DOHH2 (cell line): ENCODE measurements around the gene RETREG1.

Experiments used
- H3F3A ChIP-seq: fragments of 200-600 bp; sonication (generic), shearing (Covaris generic); 2 replicates; pipeline ENCODE4 v1.6.0; 2016; ENCODE audit warnings: antibody characterized with exemption, mild to moderate bottlenecking; ENCODE audit not compliant: control insufficient read depth, insufficient read depth
- H3K27ac ChIP-seq: fragments of 200-600 bp; sonication (generic); 2 replicates; pipeline ENCODE4 v1.5.1; 2014; ENCODE audit warnings: low read depth, mild to moderate bottlenecking, low read length, moderate library complexity
- H3K27me3 ChIP-seq: fragments of 200-600 bp; sonication (generic); 2 replicates; pipeline ENCODE4 v1.6.1; 2014; ENCODE audit warnings: mild to moderate bottlenecking, low read length, mixed read lengths; ENCODE audit not compliant: control insufficient read depth
- H3K36me3 ChIP-seq: fragments of 200-600 bp; sonication (generic); 2 replicates; pipeline ENCODE4 v1.6.1; 2014; ENCODE audit warnings: mild to moderate bottlenecking, low read length, moderate library complexity, mixed read lengths; ENCODE audit not compliant: control insufficient read depth
- H3K4me1 ChIP-seq: fragments of 200-600 bp; sonication (generic); 2 replicates; pipeline ENCODE4 v1.6.1; 2014; ENCODE audit warnings: mild to moderate bottlenecking, low read length, mixed read lengths; ENCODE audit not compliant: control insufficient read depth
- H3K4me2 ChIP-seq: fragments of 200-600 bp; sonication (generic); 2 replicates; pipeline ENCODE4 v1.6.0; 2014; ENCODE audit warnings: mild to moderate bottlenecking, low read length, moderate library complexity
- H3K4me3 ChIP-seq: fragments of 200-600 bp; sonication (generic); 2 replicates; pipeline ENCODE4 v1.5.1; 2014; ENCODE audit warnings: mild to moderate bottlenecking, low read length, mixed read lengths
- H3K79me2 ChIP-seq: fragments of 200-600 bp; sonication (generic); 2 replicates; pipeline ENCODE4 v1.6.1; 2014; ENCODE audit warnings: mild to moderate bottlenecking, low read length, mixed read lengths; ENCODE audit not compliant: control insufficient read depth
- H3K9me2 ChIP-seq: fragments of 200-600 bp; sonication (generic); replicated peaks from 2 replicates; pipeline ENCODE4 v1.6.1; 2014; ENCODE audit warnings: mild to moderate bottlenecking, low read length, mixed read lengths; ENCODE audit not compliant: control insufficient read depth
- H3K9me3 ChIP-seq: fragments of 200-600 bp; sonication (generic); 2 replicates; pipeline ENCODE4 v1.6.1; 2014; ENCODE audit warnings: antibody characterized with exemption, low read length, mixed read lengths; ENCODE audit not compliant: control insufficient read depth, insufficient read depth
- H4K20me1 ChIP-seq: fragments of 200-600 bp; sonication (generic); 2 replicates; pipeline ENCODE4 v1.6.0; 2014; ENCODE audit warnings: low read depth, mild to moderate bottlenecking, antibody characterized with exemption, low read length, moderate library complexity; ENCODE audit not compliant: control insufficient read depth, insufficient read depth
- CTCF ChIP-seq: fragments of 200-600 bp; sonication (generic); IDR thresholded peaks from one replicate; pipeline ENCODE4 v1.5.1; 2014; ENCODE audit warnings: antibody characterized with exemption, mild to moderate bottlenecking, low read depth, low read length; ENCODE audit not compliant: poor library complexity, severe bottlenecking
- EZH2phosphoT487 ChIP-seq: fragments of 200-600 bp; sonication (generic); IDR thresholded peaks from 2 replicates; pipeline ENCODE4 v1.6.1; 2017; ENCODE audit warnings: borderline replicate concordance, mild to moderate bottlenecking, antibody characterized with exemption, low read length, moderate library complexity, mixed read lengths

The RETREG1 gene

GRCh38 chr5:16525651-16526050 is 91.1 kb downstream of the RETREG1 start:
- H3K79me2 ChIP-seq, result no peaks in the 10 kb centered on the region
- H3K27me3 ChIP-seq, result peaks cover 10% of the 10 kb centered on the region
- H4K20me1 ChIP-seq, result no peaks in the 10 kb centered on the region
- H3K4me1 ChIP-seq, result no peaks in the 10 kb centered on the region
- H3K4me3 ChIP-seq, result no peak overlapping the region
- H3K9me2 ChIP-seq, result no peaks in the 10 kb centered on the region
- H3K4me2 ChIP-seq, result no peak overlapping the region
- TF ChIP-seq EZH2phosphoT487, result no peak
- no peak for TF ChIP-seq CTCF
- H3K36me3 ChIP-seq, result no peaks in the 10 kb centered on the region
- H3F3A ChIP-seq, result no peaks in the 10 kb centered on the region
- H3K9me3 ChIP-seq, result no peaks in the 10 kb centered on the region
- no peak overlapping the region for H3K27ac ChIP-seq

- Histone ChIP-seq H3F3A (no peaks in the 10 kb centered on the region), H3K36me3 (no peaks in the 10 kb centered on the region), H4K20me1 (no peaks in the 10 kb centered on the region), H3K27me3 (peaks cover 10% of the 10 kb centered on the region), H3K4me1 (no peaks in the 10 kb centered on the region), H3K79me2 (no peaks in the 10 kb centered on the region), H3K4me3 (no peak overlapping the region), H3K27ac (no peak overlapping the region), H3K9me3 (no peaks in the 10 kb centered on the region), H3K4me2 (no peak overlapping the region), H3K9me2 (no peaks in the 10 kb centered on the region)
- TF ChIP-seq EZH2phosphoT487 (no peak), CTCF (no peak)
These were observed 92.5 kb downstream of the RETREG1 start for GRCh38 chr5:16524286-16524685.

GRCh38 chr5:16521521-16522483 is 95.0 kb downstream of the RETREG1 start:
- no peak overlapping the region for H3K4me2 ChIP-seq
- no peaks in the 10 kb centered on the region for H3K9me2 ChIP-seq
- H3K79me2 ChIP-seq, result no peaks in the 10 kb centered on the region
- peaks cover 10% of the 10 kb centered on the region for H3K27me3 ChIP-seq
- no peak overlapping the region for H3K27ac ChIP-seq
- no peaks in the 10 kb centered on the region for H3K4me1 ChIP-seq
- no peaks in the 10 kb centered on the region for H3F3A ChIP-seq
- no peaks in the 10 kb centered on the region for H4K20me1 ChIP-seq
- TF ChIP-seq EZH2phosphoT487 (no peak), CTCF (no peak)
- H3K4me3 ChIP-seq, result no peak overlapping the region
- H3K9me3 ChIP-seq, result no peaks in the 10 kb centered on the region
- H3K36me3 ChIP-seq, result no peaks in the 10 kb centered on the region
